Thyroid gland (tissue), 4 donors: ENCODE measurements around the gene RAI14. TPM values are rescaled to one million over a fixed set of nuclear protein-coding genes. Genes with fewer than 3 reads are reported as not detected.

Experiments
- DNase-seq, 2 donors: peaks; one replicate each; pipeline ENCODE4 v3.0.0-alpha.2; 2019
- H3K27ac ChIP-seq, 3 donors: fragments of 200-600 bp; sonication (generic); 1 replicate in 2 of 3; 2 replicates in 1 of 3; pipeline ENCODE4 v1.5.1; 2016 to 2019; ENCODE audit warnings: mild to moderate bottlenecking in 1 of 3, moderate library complexity in 1 of 3
- H3K27me3 ChIP-seq: fragments of 200-600 bp; sonication (generic); one replicate; pipeline ENCODE4 v1.5.1; 2019
- H3K36me3 ChIP-seq, 2 donors: fragments of 200-600 bp; sonication (generic); one replicate each; pipeline ENCODE4 v1.5.1; 2016 to 2019
- H3K4me1 ChIP-seq, 2 donors: fragments of 200-600 bp; sonication (generic); one replicate each; pipeline ENCODE4 v1.5.1; 2017 to 2019
- H3K4me3 ChIP-seq, 3 donors: fragments of 200-600 bp; sonication (generic); replicated peaks in 1 of 3; 1 replicate in 2 of 3; 2 replicates in 1 of 3; pipeline ENCODE4 v1.5.1; 2016; ENCODE audit warnings: mild to moderate bottlenecking in 1 of 3
- H3K9me3 ChIP-seq: fragments of 200-600 bp; sonication (generic); one replicate; pipeline ENCODE4 v1.5.1; 2017
- CTCF ChIP-seq, 6 experiments: fragments of 200-600 bp in 3 of 6; fragments of 450-650 bp in 3 of 6; sonication (generic) in 3 of 6; IDR thresholded peaks; one replicate each; pipeline ENCODE4 v1.5.1; 2016 to 2019; ENCODE audit warnings: antibody characterized with exemption in 6 of 6, mild to moderate bottlenecking in 2 of 6, inconsistent platforms in 1 of 6, moderate library complexity in 1 of 6
- POLR2A ChIP-seq, 2 donors: fragments of 450-650 bp; IDR thresholded peaks; one replicate each; pipeline ENCODE4 v1.6.1; 2017; ENCODE audit warnings: antibody characterized with exemption in 2 of 2, mild to moderate bottlenecking in 2 of 2, moderate library complexity in 1 of 2
- WGBS, 2 donors: methylation state at CpG; one replicate each; pipeline ENCODE4 v1.1.5; 2017; 5-methylcytosine and 5-hydroxymethylcytosine counted together
- intact Hi-C: fragments of 100-400 bp; cut with DNase I; formaldehyde crosslinking; loops from one replicate; pipeline ENCODE4 v1.15.1; 2023
- total RNA-seq, 4 donors: library from RNA; depleted of rRNA; stranded (reverse); fragments of >200 nt; gene quantifications; one replicate each; pipeline ENCODE4 v1.2.3, GENCODE V29; 2016

The RAI14 gene
- total RNA-seq, 4 donors from 2014 or later, result 16.9 to 23.5 (median 20.8) TPM

DNA sequence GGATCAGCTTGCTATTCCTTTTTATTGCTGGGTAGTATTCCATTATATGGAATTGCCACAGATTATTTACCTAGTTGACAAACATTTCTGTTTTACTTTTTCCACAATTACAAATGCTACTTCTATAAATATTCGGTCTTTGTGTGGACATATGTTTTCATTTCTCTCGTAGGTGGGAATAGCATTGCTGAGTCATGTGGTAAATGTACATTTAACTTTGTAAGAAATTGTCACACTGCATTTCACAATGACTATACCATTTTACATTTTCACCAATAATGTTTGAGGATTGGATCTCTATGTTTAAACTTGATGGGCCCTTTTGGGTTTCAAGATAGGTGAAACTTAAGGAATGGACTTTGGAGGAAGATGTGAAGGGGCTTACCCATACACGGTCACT, 19.7 kb downstream of the RAI14 start:
- 92 to 95% methylated on average over 3 of the region's 3 CpGs for WGBS, 2 donors
- TF ChIP-seq POLR2A (IDR thresholded peaks at IDR 0.05), result no peak
- TF ChIP-seq CTCF (IDR thresholded peaks at IDR 0.05), result no peak

DNA sequence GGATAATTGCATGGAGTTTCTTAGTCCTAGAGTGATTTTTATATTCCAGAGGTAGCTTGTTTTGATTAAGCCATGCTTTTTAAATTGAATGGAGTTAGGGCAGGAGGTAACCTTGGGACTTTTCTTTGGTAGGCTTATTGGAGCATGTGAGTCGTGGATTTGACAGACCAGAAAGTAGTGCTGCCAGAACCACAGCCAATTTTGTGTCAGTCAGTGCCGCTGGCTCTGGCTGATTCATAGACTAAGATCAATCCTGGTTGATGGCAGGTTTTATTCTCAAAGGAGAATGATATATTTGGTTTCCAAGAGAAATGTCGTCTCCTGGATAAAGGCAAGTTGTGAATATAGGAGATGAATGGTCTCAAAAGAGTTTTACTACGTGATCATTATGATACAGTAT, 20.3 kb downstream of the RAI14 start:
- H3K27ac ChIP-seq, result no peak overlapping the region
- H3K27me3 ChIP-seq, result no peaks in the 10 kb centered on the region
- peaks cover 3 to 16% of the 10 kb centered on the region in 2 donors for H3K4me1 ChIP-seq
- no peak overlapping the region for H3K4me3 ChIP-seq
- no peak for DNase-seq
- no peaks in the 10 kb centered on the region for H3K36me3 ChIP-seq
- TF ChIP-seq POLR2A (IDR thresholded peaks at IDR 0.05) (no peak), CTCF (IDR thresholded peaks at IDR 0.05) (no peak)
- intact Hi-C loops, result no loop called here
- 72 to 77% methylated on average over 4 of the region's 4 CpGs for WGBS, 2 donors
- H3K9me3 ChIP-seq, result no peaks in the 10 kb centered on the region

More for the DNA sequence above, 19.7 kb downstream of the RAI14 start:
- peaks cover 2 to 13% of the 10 kb centered on the region in 2 donors for H3K4me1 ChIP-seq
- no peak overlapping the region for H3K27ac ChIP-seq
- intact Hi-C loops, result no loop called here
- no peaks in the 10 kb centered on the region for H3K27me3 ChIP-seq
- no peaks in the 10 kb centered on the region for H3K9me3 ChIP-seq
- DNase-seq, result no peak
- no peak overlapping the region for H3K4me3 ChIP-seq
- H3K36me3 ChIP-seq, result no peaks in the 10 kb centered on the region

DNA sequence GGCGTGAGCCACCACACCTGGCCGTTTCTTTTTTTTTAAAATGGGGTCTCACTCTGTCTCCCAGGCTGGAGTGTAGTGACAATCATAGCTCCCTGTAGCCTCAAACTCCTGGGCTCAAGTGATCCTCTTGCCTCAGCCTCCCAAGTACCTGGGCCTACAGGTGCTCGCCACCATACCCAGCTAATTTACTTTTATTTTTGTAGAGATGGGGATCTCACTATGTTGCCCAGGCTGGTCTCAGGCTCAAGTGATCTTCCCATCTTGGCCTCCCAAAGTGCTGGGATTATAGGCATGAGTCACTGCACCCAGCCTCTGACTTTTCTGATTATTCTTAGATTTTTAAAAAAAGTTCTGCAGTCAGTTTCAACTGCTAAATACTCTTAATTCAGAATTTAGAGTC, 21.3 kb downstream of the RAI14 start:
- DNase-seq, result no peak
- TF ChIP-seq POLR2A (IDR thresholded peaks at IDR 0.05) (no peak), CTCF (IDR thresholded peaks at IDR 0.05) (no peak)
- intact Hi-C loops, result no loop called here
- Histone ChIP-seq H3K9me3 (no peaks in the 10 kb centered on the region), H3K36me3 (no peaks in the 10 kb centered on the region), H3K4me3 (no peak overlapping the region), H3K4me1 (peaks cover 3 to 16% of the 10 kb centered on the region in 2 donors), H3K27ac (no peak overlapping the region), H3K27me3 (no peaks in the 10 kb centered on the region)
- WGBS, 2 donors, result 98 to 100% methylated on average over 3 of the region's 3 CpGs

DNA sequence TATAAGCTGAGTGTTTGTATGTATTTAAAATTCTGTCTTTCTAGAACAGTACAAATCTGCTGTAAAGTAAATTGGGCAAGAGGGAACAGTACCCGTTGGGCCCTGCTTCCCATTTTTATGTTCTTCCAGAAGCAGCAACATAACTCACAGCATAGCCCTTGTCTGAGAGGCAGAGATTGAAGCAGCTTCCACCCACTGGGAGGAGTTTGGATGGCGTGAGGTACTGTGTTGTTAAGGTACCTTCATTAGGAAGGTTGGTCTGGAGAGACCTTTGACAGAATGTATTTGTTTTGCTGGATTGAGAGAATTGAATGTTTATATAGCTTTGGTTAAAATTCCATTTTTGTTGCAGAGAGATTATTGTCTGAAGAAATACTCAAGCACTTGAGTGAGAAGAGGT, 24.8 kb downstream of the RAI14 start:
- no peak for DNase-seq
- H3K27me3 ChIP-seq, result no peaks in the 10 kb centered on the region
- no peak overlapping the region for H3K27ac ChIP-seq
- H3K36me3 ChIP-seq, result no peaks in the 10 kb centered on the region
- WGBS, 2 donors, result 34 to 53% methylated on average over 2 of the region's 2 CpGs
- intact Hi-C loops, result no loop called here
- H3K4me1 ChIP-seq, result peaks cover 7 to 32% of the 10 kb centered on the region in 2 donors
- H3K9me3 ChIP-seq, result no peaks in the 10 kb centered on the region
- TF ChIP-seq CTCF (IDR thresholded peaks at IDR 0.05) (no peak), POLR2A (IDR thresholded peaks at IDR 0.05) (no peak)
- H3K4me3 ChIP-seq, result no peak overlapping the region

- H3K27me3 ChIP-seq, result no peaks in the 10 kb centered on the region
- DNase-seq, result peak in 1 of 2 donors; percentile 35
- H3K4me1 ChIP-seq, result peaks cover 22 to 40% of the 10 kb centered on the region in 2 donors
- no peak for TF ChIP-seq POLR2A (IDR thresholded peaks at IDR 0.05)
- no peak for TF ChIP-seq CTCF (IDR thresholded peaks at IDR 0.05)
- H3K27ac ChIP-seq, result peak overlapping the region in 1 of 3 donors; percentile 44
- WGBS, 2 donors, result 67 to 75% methylated on average over 8 of the region's 8 CpGs
- no peaks in the 10 kb centered on the region for H3K36me3 ChIP-seq
- intact Hi-C loops, result no loop called here
- H3K9me3 ChIP-seq, result no peaks in the 10 kb centered on the region
- no peak overlapping the region for H3K4me3 ChIP-seq
Observed at GRCh38 chr5:34682926-34683623, 26.9 kb downstream of the RAI14 start.
